HepG2 (cell line): ENCODE measurements around the gene ARRDC4. TPM values are rescaled to one million over a fixed set of nuclear protein-coding genes. Genes with fewer than 3 reads are reported as not detected.
A peak's percentile ranks its signal among the peaks of the same experiment; 100 is the strongest.

Experiments
- CREM ChIP-seq, 2 experiments: sonication (generic) in 1 of 2; formaldehyde crosslinking in 1 of 2; IDR thresholded peaks; 2 replicates each; pipeline versions ENCODE4 v1.4.0 to v1.6.1; 2016 to 2020; ENCODE audit warnings: antibody characterized with exemption in 1 of 2, mild to moderate bottlenecking in 1 of 2, missing genetic modification reagents in 1 of 2
- ELF3 ChIP-seq: IDR thresholded peaks from 2 replicates; pipeline ENCODE4 v1.6.1; 2016; ENCODE audit warnings: missing genetic modification reagents, missing compliant biosample characterization
- ETV5 ChIP-seq: IDR thresholded peaks from 2 replicates; pipeline ENCODE4 v1.6.1; 2018; ENCODE audit warnings: missing biosample characterization, missing genetic modification reagents, inconsistent platforms, borderline replicate concordance
- FOXA1 ChIP-seq, 2 experiments: fragments of 450-650 bp in 1 of 2; sonication (generic) in 1 of 2; formaldehyde crosslinking in 1 of 2; IDR thresholded peaks; 2 replicates each; pipeline versions ENCODE4 v1.4.0 to v1.6.1; 2016 to 2020; ENCODE audit warnings: missing genetic modification reagents in 1 of 2
- FOXK2 ChIP-seq: fragments of 450-650 bp; IDR thresholded peaks from 2 replicates; pipeline ENCODE4 v1.6.1; 2016
- FOXO1 ChIP-seq: sonication (generic); formaldehyde crosslinking; IDR thresholded peaks from 2 replicates; pipeline ENCODE4 v1.4.0; 2020; ENCODE audit warnings: missing genetic modification reagents
- HDAC1 ChIP-seq: sonication (generic); formaldehyde crosslinking; IDR thresholded peaks from 2 replicates; pipeline ENCODE4 v1.5.1; 2020; ENCODE audit warnings: mild to moderate bottlenecking, missing genetic modification reagents
- HNF4G ChIP-seq, 2 experiments: sonication (generic) in 1 of 2; formaldehyde crosslinking in 1 of 2; IDR thresholded peaks; 2 replicates each; pipeline versions ENCODE4 v1.4.0 to v1.6.1; 2011 to 2020; ENCODE audit warnings: borderline replicate concordance in 2 of 2, low read depth in 2 of 2, mild to moderate bottlenecking in 2 of 2, low read length in 1 of 2, missing genetic modification reagents in 1 of 2, moderate library complexity in 1 of 2
- HNRNPL ChIP-seq: fragments of 200-400 bp; formaldehyde crosslinking; IDR thresholded peaks from 2 replicates; pipeline ENCODE4 v1.6.1; 2017; ENCODE audit warnings: mild to moderate bottlenecking, low read depth, low read length
- HNRNPLL ChIP-seq: fragments of 200-400 bp; formaldehyde crosslinking; IDR thresholded peaks from 2 replicates; pipeline ENCODE4 v1.6.1; 2017; ENCODE audit warnings: mild to moderate bottlenecking, low read depth, low read length; ENCODE audit not compliant: poor library complexity, severe bottlenecking
- JARID2 ChIP-seq: sonication (generic); formaldehyde crosslinking; IDR thresholded peaks from 2 replicates; pipeline ENCODE4 v1.8.1; 2023; ENCODE audit warnings: missing genetic modification reagents, inconsistent platforms; ENCODE audit not compliant: insufficient replicate concordance
- MED13 ChIP-seq: sonication (generic); formaldehyde crosslinking; IDR thresholded peaks from 2 replicates; pipeline ENCODE4 v1.5.0; 2020; ENCODE audit warnings: missing genetic modification reagents
- NFATC3 ChIP-seq: sonication (generic); formaldehyde crosslinking; IDR thresholded peaks from 2 replicates; pipeline ENCODE4 v1.5.1; 2020; ENCODE audit warnings: mild to moderate bottlenecking, missing genetic modification reagents
- NFYB ChIP-seq: sonication (generic); formaldehyde crosslinking; IDR thresholded peaks from 2 replicates; pipeline ENCODE4 v1.4.0; 2020; ENCODE audit warnings: missing genetic modification reagents
- NR2F6 ChIP-seq, 2 experiments: IDR thresholded peaks; 2 replicates each; pipeline ENCODE4 v1.6.1; 2016; ENCODE audit warnings: antibody characterized with exemption in 1 of 2, mild to moderate bottlenecking in 1 of 2
- NR3C1 ChIP-seq: sonication (generic); formaldehyde crosslinking; IDR thresholded peaks from 2 replicates; pipeline ENCODE4 v1.4.0; 2020; ENCODE audit warnings: missing genetic modification reagents
- RAD21 ChIP-seq: fragments of 450-650 bp; formaldehyde crosslinking; IDR thresholded peaks from 2 replicates; pipeline ENCODE4 v1.5.0; 2020; ENCODE audit warnings: mild to moderate bottlenecking
- REXO4 ChIP-seq: sonication (generic); formaldehyde crosslinking; IDR thresholded peaks from 2 replicates; pipeline ENCODE4 v1.8.0; 2022; ENCODE audit warnings: missing genetic modification reagents, mild to moderate bottlenecking, borderline replicate concordance
- RFX3 ChIP-seq: IDR thresholded peaks from 2 replicates; pipeline ENCODE4 v1.6.1; 2016; ENCODE audit warnings: missing biosample characterization, missing genetic modification reagents
- XRCC5 ChIP-seq: fragments of 200-400 bp; formaldehyde crosslinking; optimal IDR thresholded peaks from 2 replicates; pipeline ENCODE3; 2017; ENCODE audit warnings: mild to moderate bottlenecking, low read length
- ZNF577 ChIP-seq: sonication (generic); formaldehyde crosslinking; IDR thresholded peaks from 2 replicates; pipeline ENCODE4 v1.4.0; 2020; ENCODE audit warnings: mild to moderate bottlenecking, low read depth, missing genetic modification reagents, borderline replicate concordance
- ZNF687 ChIP-seq: sonication (generic); formaldehyde crosslinking; IDR thresholded peaks from 2 replicates; pipeline ENCODE4 v1.5.1; 2020; ENCODE audit warnings: mild to moderate bottlenecking, missing genetic modification reagents, moderate library complexity
- ZNF7 ChIP-seq: IDR thresholded peaks from 2 replicates; pipeline ENCODE4 v1.6.1; 2016; ENCODE audit warnings: missing biosample characterization, missing genetic modification reagents
- ZNF770 ChIP-seq: sonication (generic); formaldehyde crosslinking; IDR thresholded peaks from 2 replicates; pipeline ENCODE4 v1.5.0; 2020; ENCODE audit warnings: mild to moderate bottlenecking, missing genetic modification reagents
- ZNF772 ChIP-seq: sonication (generic); formaldehyde crosslinking; IDR thresholded peaks from 2 replicates; pipeline ENCODE4 v1.5.0; 2020; ENCODE audit warnings: mild to moderate bottlenecking, missing genetic modification reagents
- ZNF850 ChIP-seq: sonication (generic); formaldehyde crosslinking; conservative IDR thresholded peaks from 2 replicates; pipeline ENCODE4 v1.9.0; 2021; ENCODE audit warnings: mild to moderate bottlenecking, missing genetic modification reagents
- polyA plus RNA-seq, 8 experiments: library from polyadenylated mRNA; depleted of rRNA in 3 of 8; stranded (reverse) in 7 of 8; unstranded in 1 of 8; fragments of >200 nt; fragmentation: Illumina TruSeq in 4 of 8; extraction: Trizol in 4 of 8; gene quantifications; 2 replicates each; pipeline versions ENCODE4 v1.2.1 to v1.2.3, GENCODE V29; 2011 to 2016; ENCODE audit warnings: low read depth in 4 of 8, missing spikeins in 1 of 8, mixed read lengths in 1 of 8; ENCODE audit not compliant: insufficient read depth in 1 of 8
- total RNA-seq, 5 experiments: library from RNA; depleted of rRNA; stranded (reverse); fragments of >200 nt; fragmentation: Illumina TruSeq; extraction: Trizol; gene quantifications; 2 replicates each; pipeline ENCODE4 v1.2.3, GENCODE V29; 2016; ENCODE audit warnings: low read depth in 1 of 5

ARRDC4 gene
- total and polyA plus RNA-seq, 2 of the 13 experiments (the other 11 are each of a cell fraction or from before 2014, with no cell fraction given), result 1.5 to 2.5 TPM

- TF ChIP-seq ZNF687 (CRISPR knock-in tag), result peak; percentile 26; the same call in 1 of the 2 replicates
- TF ChIP-seq NFYB (CRISPR knock-in tag), result no peak
- no peak for TF ChIP-seq HNRNPLL
- no peak for TF ChIP-seq ZNF850 (CRISPR knock-in tag)
- TF ChIP-seq NR2F6 (IDR thresholded peaks at IDR 0.05), result no peak
- TF ChIP-seq NR2F6 (CRISPR knock-in tag; IDR thresholded peaks at IDR 0.05), result peak; percentile 39; the same call in 1 of the 2 replicates
- no peak for TF ChIP-seq ZNF770
- peak; percentile 88; the same call in 1 of the 2 replicates for TF ChIP-seq HNRNPL
- TF ChIP-seq ETV5 (CRISPR knock-in tag), result peak; percentile 12; the same call in 1 of the 2 replicates
- peak; percentile 42 for TF ChIP-seq XRCC5
- no peak for TF ChIP-seq ZNF772 (CRISPR knock-in tag)
- peak; percentile 80 for TF ChIP-seq FOXO1 (CRISPR knock-in tag)
- TF ChIP-seq MED13 (CRISPR knock-in tag), result no peak
- TF ChIP-seq JARID2 (CRISPR knock-in tag), result no peak
- TF ChIP-seq HDAC1 (CRISPR knock-in tag), result 0 out of 2 replicates have a peak, but pooled peaks have one; percentile 35
- TF ChIP-seq ELF3 (CRISPR knock-in tag), result peak; percentile 25; the same call in 1 of the 2 replicates
- TF ChIP-seq NFATC3 (CRISPR knock-in tag), result no peak
- no peak for TF ChIP-seq ZNF577 (CRISPR knock-in tag)
- no peak for TF ChIP-seq RFX3 (CRISPR knock-in tag)
- TF ChIP-seq CREM (IDR thresholded peaks at IDR 0.05), result 0 out of 2 replicates have a peak, but pooled peaks have one; percentile 25
- no peak for TF ChIP-seq CREM (CRISPR knock-in tag; IDR thresholded peaks at IDR 0.05)
- TF ChIP-seq HNF4G (IDR thresholded peaks at IDR 0.05; ENCODE audit: borderline replicate concordance, low read depth, low read length), result peak; percentile 32; the same call in 1 of the 2 replicates
- no peak; the same call in 1 of the 2 replicates for TF ChIP-seq HNF4G (CRISPR knock-in tag; IDR thresholded peaks at IDR 0.05; ENCODE audit: borderline replicate concordance, low read depth)
- TF ChIP-seq RAD21 (CRISPR knock-in tag), result no peak
- TF ChIP-seq REXO4, result no peak
- peak; percentile 16; the same call in 1 of the 2 replicates for TF ChIP-seq FOXK2
- TF ChIP-seq NR3C1 (CRISPR knock-in tag), result no peak
- TF ChIP-seq FOXA1 (IDR thresholded peaks at IDR 0.05), result no peak
- TF ChIP-seq FOXA1 (CRISPR knock-in tag; IDR thresholded peaks at IDR 0.05), result peak; percentile 81
- TF ChIP-seq ZNF7, result no peak
These were observed 42.4 kb downstream of the ARRDC4 start (continued) for GRCh38 chr15:98002866-98003265.
